ENCODE data around the gene BAIAP2.

The BAIAP2 gene

GRCh38 chr17:81113158-81113724 is 78.3 kb downstream of the BAIAP2 start:
- no peak for DNase-seq

GRCh38 chr17:81114351-81115093 is 79.6 kb downstream of the BAIAP2 start:
- no peak for DNase-seq

GRCh38 chr17:81115219-81115618 is 80.3 kb downstream of the BAIAP2 start:
- no peak for DNase-seq

- DNase-seq, result no peak
Measured at GRCh38 chr17:81115749-81116464, 81.0 kb downstream of the BAIAP2 start.

- DNase-seq, result no peak
Measured at GRCh38 chr17:81116704-81117103, 81.8 kb downstream of the BAIAP2 start.

GRCh38 chr17:81117672-81118198 is 82.8 kb downstream of the BAIAP2 start:
- no peak for DNase-seq

GRCh38 chr17:81118308-81119221 is 83.6 kb downstream of the BAIAP2 start:
- DNase-seq, result no peak

GRCh38 chr17:81119223-81120148 is 84.5 kb downstream of the BAIAP2 start:
- peak; percentile 73 to 90 (median 80) for DNase-seq

- no peak for DNase-seq
Measured at GRCh38 chr17:81120149-81120484, 85.2 kb downstream of the BAIAP2 start.

- DNase-seq, result no peak
Measured at GRCh38 chr17:81120695-81121621, 86.0 kb downstream of the BAIAP2 start.

GRCh38 chr17:81121841-81122733 is 87.1 kb downstream of the BAIAP2 start:
- no peak for DNase-seq

GRCh38 chr17:81123052-81124048 is 88.4 kb downstream of the BAIAP2 start:
- no peak for DNase-seq

GRCh38 chr17:81124377-81124776 is 89.4 kb downstream of the BAIAP2 start:
- no peak for DNase-seq

- no peak for DNase-seq
Measured at GRCh38 chr17:81125573-81126081, 90.7 kb downstream of the BAIAP2 start.

- no peak for DNase-seq
Measured at GRCh38 chr17:81126281-81127132, 91.6 kb downstream of the BAIAP2 start.

GRCh38 chr17:81127133-81127455 is 92.1 kb downstream of the BAIAP2 start:
- no peak for DNase-seq

Measured in T-helper 1 cell (primary cell).